ENCODE data around the gene TEX28.
"Not testable (repeated sequence)": the region's sequence is repeated elsewhere in the genome, so short reads cannot be mapped to it uniquely, and the experiment has no call there.

The TEX28 gene, protein sequence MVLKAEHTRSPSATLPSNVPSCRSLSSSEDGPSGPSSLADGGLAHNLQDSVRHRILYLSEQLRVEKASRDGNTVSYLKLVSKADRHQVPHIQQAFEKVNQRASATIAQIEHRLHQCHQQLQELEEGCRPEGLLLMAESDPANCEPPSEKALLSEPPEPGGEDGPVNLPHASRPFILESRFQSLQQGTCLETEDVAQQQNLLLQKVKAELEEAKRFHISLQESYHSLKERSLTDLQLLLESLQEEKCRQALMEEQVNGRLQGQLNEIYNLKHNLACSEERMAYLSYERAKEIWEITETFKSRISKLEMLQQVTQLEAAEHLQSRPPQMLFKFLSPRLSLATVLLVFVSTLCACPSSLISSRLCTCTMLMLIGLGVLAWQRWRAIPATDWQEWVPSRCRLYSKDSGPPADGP

GRCh38 chrX:154294791-154295574, at the start of gene TEX28:
Gene TEX28, minus strand, starts transcription at chrX:154295124. Its CDS starts 3,007 bp downstream, at chrX:154292117.
- no peak for DNase-seq

DNA sequence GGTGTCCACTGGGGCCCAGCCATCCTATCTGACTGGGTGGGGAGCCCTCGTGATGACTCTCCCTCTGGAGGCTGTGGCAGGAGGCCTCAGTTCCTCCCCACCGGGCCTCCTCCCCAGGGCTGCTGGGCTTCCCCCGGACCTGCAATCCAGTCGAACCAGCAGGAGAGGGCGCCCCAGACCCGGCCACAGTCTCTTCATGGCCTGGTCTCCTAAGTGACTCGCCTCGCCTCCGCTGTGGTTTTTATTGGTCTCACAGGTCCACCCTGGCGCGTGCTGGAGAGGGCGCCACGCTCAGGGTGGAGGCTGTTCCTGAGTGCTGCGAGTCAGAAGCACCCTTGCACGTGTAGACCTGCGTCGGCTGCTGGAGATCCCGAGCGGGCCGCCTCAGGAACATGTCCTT, 48.7 kb upstream of the TEX28 start:
- DNase-seq = not testable (repeated sequence)

- not testable (repeated sequence) for DNase-seq
Measured at GRCh38 chrX:154343063-154343462, 48.1 kb upstream of the TEX28 start.

DNA sequence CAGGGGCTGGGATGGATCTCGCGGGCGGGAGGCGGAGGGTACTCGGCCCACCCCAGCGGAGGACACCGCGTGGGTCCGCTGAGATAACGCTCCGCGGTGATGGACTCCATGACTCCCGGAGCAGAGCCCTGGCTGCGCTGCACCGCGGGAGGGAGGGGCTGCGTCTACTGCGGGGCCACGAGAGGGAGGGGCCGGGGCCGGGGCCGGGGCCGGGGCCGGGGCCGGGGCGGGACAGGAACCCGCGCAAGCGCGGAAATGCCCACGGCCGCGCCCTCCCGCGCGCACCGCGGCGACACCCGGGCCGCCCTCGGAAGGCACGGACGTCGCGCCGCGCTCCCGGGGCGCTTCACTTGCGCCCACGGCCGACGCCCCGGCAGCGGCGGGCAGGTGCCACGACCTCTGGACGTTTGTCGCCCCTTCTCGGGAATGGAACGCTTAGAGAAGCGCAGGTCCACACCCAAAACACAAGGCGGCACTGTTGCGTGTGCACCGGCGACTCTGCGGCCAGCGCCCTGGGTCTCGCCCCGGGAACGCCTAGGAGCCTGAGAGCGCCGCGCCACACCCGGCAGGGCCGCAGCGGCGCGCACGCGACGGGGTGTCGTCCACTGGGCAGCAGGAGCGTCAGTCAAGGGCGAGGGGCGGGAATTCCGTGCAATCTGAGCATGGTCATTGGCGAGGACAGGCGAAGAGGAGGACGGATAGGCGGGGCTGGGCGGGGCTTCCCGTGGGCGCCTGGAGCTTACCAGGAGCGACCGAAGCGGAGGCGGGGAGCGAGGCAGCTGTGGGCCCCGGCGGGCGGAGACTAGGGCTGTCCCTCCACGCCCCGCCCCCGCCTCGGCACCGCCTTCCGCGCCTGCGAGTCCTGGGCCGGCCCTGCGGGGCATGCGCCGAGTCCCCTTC, 46.7 kb upstream of the TEX28 start:
- DNase-seq = not testable (repeated sequence)

DNA sequence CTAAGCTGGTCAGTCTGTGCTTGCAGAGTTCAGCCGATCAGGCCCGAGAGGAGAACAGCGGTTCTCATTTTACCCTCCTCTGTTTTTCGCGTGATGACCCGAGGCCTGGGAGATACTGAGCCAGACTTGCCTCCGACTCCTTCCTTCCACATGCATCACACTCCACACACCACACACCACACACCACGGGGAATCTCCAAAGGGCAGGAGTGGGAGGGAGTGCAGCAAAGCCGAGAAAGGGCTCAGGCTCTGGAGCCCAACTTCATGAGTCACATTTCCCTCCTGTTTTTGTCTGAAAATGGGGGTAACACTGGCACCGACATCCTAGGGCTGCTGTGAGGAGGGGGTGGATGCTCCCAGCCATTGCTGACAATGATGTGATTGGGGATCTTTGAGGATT, 39.6 kb upstream of the TEX28 start:
- no peak for DNase-seq

GRCh38 chrX:154333837-154334271, 38.9 kb upstream of the TEX28 start:
- DNase-seq = no peak

GRCh38 chrX:154333116-154333515, 38.2 kb upstream of the TEX28 start:
- no peak for DNase-seq

DNA sequence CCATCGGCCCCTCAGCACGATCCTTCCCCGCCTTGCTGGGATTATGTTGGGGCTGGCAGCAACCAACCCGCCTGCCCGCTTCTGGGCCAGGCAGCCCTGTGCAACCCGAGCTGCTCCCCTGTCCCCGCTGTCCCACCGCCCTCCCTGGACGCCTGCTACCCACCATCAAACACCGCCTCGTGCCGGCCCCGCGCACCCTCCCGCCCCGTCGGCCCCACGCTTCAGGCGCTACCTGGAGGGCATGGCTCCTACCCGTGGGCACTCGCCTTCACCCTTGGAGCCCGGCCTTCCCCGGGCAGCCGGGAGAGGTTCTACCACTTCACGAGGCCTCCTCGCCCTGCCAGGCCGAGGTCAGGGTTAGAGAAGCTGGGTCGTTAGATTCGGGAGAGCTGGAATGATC, 37.6 kb upstream of the TEX28 start:
- DNase-seq = no peak

GRCh38 chrX:154329294-154329693, 34.4 kb upstream of the TEX28 start:
- DNase-seq = no peak

DNA sequence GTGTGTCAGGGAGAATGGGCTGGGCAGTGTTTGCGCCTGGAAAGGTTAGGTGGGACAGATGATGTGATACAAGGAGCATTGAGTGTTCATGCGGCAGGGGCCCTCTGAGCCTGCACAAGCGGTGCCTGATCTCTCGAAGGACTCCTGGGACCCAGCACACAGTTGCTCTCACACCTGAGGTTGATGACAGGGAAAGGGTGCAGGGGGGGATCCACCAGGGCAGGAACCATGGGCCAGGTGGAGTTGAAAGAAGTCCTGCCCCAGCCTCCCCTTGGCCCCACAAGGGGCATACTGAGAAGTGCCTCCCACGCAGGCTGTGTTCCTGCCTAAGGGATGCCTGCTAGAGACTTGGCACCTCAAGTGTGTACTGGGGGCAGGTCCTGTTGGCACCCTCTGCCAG, 33.7 kb upstream of the TEX28 start:
- no peak for DNase-seq

GRCh38 chrX:154327038-154327820, 32.3 kb upstream of the TEX28 start:
- no peak for DNase-seq

DNA sequence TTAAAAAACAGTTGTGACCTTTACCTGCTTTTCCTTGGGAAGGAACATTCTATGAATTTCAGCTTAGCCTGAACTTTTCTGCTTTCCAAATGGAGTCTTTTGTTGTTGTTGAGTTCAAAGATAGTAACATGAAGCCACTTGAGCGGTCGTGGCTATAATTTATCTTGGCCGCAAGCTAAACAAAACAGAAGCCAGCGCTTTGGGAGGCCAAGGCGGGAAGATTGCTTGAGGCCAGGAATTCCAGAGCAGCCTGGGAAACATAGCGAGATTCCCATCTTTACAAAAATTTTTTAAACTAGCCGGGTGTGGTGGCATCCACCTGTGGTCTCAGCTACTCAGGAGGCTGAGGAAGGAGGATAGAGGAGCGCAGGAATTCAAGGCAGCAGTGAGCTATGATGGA, 30.6 kb upstream of the TEX28 start:
- DNase-seq = no peak

DNA sequence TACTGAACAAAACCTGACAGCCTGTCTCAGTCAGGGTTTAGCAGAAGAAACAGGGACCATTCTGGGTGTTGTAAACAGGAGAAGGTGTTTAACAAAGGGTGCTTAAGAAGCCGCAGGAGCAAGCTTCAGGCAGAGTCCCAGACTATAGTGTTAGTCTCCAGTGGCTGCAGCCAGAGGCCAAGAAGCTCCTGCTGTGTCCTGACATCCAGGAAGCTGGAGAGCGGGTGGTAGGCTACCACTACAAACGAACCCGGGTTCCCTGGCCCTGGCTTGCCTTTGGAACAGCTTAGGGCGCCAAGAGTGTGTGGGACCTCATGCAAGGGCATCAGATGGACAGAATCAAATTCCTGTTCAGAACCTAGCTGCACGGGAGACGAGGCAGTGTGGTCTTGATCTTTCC, 28.6 kb upstream of the TEX28 start:
- DNase-seq = no peak

DNA sequence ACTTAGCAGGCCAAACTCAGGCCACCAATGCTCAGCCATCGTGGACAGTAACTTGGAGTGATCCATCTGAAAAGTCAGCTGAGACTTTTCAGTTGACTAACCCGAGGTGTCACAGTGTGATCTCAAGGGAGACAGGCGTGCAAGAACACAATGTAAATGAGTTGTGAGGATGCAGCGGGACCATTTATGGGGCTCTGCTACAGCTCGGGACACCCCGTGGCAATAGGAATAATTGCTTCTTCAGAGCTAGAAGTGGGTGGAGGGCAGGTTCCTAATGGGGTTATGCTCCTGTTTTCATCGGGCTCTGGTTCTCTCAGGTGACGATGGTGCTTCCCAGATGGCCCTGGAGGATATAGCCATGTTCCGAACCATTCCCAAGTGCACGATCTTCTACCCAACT, 28.0 kb upstream of the TEX28 start:
- no peak for DNase-seq

DNA sequence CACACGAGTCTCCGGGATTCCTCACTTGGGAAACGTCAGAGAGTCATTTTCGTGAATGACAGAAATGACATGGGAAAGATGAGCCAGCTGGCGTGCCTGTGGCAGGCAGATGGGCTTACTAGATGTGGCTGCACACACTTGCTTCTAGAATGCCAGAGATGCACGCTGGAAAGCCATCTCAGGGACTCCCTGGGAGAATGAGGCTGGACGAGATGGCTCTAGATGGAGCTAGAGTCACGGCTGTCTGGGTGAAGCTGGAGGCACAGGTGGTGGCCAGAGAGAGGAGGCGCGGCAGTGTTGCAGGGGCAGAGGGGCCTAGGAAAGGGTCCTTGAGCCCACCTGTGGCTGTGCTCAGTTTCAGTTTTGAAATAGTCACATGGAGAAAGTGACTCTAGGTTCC, 26.7 kb upstream of the TEX28 start:
- DNase-seq = no peak

DNA sequence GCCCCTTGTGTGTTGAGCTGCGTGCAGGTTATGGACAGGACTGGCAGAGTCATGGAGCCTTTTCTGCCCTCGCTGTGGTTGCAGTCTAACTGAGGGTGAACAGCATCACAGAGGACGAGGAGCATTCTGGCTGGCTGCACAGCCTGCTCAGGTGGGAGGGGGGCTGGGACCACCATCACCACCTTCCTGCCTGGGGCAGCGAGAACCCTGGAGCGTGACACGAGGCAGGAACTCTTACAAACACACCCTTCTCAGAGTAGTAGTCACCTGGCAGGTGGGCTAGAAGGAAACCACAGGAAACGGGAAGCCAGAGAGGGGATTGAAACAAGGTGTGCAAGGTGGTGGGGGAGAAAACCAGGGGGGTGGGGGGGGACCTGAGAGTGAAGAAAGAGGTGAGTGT, 26.2 kb upstream of the TEX28 start:
- DNase-seq = no peak

- no peak for DNase-seq
Measured at GRCh38 chrX:154320406-154320805, 25.5 kb upstream of the TEX28 start.

- no peak for DNase-seq
Measured at GRCh38 chrX:154317391-154317995, 22.6 kb upstream of the TEX28 start.

- DNase-seq = no peak
Measured at GRCh38 chrX:154315416-154315815, 20.5 kb upstream of the TEX28 start.

- no peak for DNase-seq
Measured at GRCh38 chrX:154313147-154313546, 18.2 kb upstream of the TEX28 start.

- no peak for DNase-seq
Measured at GRCh38 chrX:154312116-154312515, 17.2 kb upstream of the TEX28 start.

All from HCEC 1CT (cell line).